Astrocyte of the cerebellum (primary cell): ENCODE results near the gene PLCH2.
"Not testable (repeated sequence)": the region's sequence is repeated elsewhere in the genome, so short reads cannot be mapped to it uniquely, and the experiment has no call there.

Experiments
- DNase-seq: peaks from one replicate; pipeline ENCODE4 v3.0.0-alpha.2; 2011; ENCODE audit warnings: low read depth
- H3K4me3 ChIP-seq: 2 replicates; pipeline ENCODE4 v1.5.1; 2011; ENCODE audit warnings: mild to moderate bottlenecking, low read depth, low read length, moderate library complexity
- in situ Hi-C: cut with HindIII; loops from 2 replicates; pipeline ENCODE4 v1.10.0; 2017; ENCODE audit warnings: low sequenced_read_pairs
- TF ChIP-seq, protein P1 (sequence below): IDR thresholded peaks from 2 replicates; pipeline ENCODE4 v1.5.1; 2012; ENCODE audit warnings: low read length, low read depth, moderate library complexity, mild to moderate bottlenecking; ENCODE audit errors: missing control alignments

Gene PLCH2

DNA sequence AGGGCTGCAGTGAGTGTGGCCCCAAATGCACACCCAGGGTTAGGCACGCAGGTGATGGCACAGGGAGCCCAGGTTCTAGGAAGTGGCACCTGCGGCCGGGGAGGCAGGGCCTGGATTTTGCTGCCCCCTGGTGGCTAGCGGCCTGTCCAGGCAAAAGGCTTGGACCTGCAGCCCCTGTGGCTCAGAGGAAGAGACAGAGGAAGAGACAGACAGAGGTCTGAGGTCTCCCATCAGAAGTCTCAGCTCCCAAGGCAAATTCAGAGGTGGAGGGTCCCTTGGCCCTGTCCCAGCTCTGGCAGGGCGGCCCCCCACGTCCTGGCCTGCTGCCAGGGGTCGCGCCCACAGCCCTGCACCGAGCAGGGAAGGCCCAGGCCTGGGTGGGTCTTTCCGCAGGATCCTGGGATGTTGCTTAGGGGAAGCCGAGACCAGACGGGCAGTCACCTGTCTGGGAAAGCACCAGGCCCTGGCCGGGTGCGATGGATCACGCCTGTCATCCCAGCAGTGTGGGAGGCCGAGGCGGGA, 72.0 kb downstream of the PLCH2 start:
- TF ChIP-seq, protein P1, sequence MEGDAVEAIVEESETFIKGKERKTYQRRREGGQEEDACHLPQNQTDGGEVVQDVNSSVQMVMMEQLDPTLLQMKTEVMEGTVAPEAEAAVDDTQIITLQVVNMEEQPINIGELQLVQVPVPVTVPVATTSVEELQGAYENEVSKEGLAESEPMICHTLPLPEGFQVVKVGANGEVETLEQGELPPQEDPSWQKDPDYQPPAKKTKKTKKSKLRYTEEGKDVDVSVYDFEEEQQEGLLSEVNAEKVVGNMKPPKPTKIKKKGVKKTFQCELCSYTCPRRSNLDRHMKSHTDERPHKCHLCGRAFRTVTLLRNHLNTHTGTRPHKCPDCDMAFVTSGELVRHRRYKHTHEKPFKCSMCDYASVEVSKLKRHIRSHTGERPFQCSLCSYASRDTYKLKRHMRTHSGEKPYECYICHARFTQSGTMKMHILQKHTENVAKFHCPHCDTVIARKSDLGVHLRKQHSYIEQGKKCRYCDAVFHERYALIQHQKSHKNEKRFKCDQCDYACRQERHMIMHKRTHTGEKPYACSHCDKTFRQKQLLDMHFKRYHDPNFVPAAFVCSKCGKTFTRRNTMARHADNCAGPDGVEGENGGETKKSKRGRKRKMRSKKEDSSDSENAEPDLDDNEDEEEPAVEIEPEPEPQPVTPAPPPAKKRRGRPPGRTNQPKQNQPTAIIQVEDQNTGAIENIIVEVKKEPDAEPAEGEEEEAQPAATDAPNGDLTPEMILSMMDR = peak; percentile 95
- in situ Hi-C loops = no loop called here
- no peak overlapping the region for H3K4me3 ChIP-seq
- DNase-seq = no peak

DNA sequence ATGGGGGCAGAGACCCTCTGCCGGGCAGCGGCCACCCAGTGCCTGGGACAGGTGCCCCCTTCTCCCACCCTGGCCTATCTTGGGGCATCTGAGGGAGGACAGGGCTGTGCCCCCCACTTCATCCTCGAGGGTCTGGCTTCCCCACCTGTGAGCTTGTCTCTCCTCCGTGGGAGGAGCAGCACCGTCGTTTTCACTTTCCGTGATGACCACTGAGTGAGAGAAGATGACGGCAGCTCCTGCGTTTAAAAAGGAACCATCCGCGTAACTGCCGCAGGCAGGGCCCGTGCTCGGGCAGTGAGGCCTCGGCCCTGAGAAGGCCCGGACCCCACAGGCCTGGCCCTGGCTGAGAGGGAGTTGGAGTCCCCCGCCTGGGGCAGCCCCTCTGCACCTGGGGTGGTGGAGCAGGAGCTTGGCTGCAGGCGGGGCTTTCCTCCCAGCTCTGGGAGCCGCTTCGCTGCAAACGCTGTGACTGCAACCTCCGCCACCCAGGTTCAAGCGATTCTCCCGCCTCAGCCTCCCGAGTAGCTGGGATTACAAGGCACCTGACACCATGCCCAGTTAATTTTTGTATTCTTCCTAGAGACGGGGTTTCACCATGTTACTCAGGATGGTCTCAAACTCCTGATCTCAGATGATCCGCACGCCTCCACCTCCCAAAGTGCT, 73.4 kb downstream of the PLCH2 start:
- H3K4me3 ChIP-seq, DNase-seq, in situ Hi-C loops: not testable (repeated sequence)

DNA sequence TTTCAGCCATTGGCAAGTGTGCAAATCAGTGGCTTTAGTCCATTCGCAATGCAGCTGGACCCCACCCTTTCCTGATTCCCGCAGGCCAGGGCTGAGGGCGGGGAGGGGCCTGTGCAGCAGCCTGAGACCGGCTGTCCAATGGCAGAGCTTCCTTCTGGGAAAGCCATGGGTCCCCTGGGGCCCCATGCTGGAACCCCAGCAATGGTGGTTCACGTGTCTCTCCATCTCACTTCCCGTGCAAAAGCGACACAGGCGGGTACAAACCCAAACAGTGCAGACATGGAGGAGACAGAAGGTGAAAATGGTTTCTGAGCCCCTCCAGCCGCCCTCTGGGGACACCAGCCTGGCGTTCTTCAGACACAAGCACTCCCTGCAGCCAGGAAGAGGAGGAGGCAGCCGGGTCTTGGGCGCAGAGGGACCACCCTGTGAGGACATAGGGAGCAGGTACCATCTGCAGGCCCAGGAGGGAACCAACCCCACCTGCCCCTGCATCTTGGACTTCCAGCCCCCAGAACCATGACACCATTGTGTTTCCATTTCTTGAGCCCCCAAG, 74.3 kb downstream of the PLCH2 start:
- in situ Hi-C loops = not testable (repeated sequence)

DNA sequence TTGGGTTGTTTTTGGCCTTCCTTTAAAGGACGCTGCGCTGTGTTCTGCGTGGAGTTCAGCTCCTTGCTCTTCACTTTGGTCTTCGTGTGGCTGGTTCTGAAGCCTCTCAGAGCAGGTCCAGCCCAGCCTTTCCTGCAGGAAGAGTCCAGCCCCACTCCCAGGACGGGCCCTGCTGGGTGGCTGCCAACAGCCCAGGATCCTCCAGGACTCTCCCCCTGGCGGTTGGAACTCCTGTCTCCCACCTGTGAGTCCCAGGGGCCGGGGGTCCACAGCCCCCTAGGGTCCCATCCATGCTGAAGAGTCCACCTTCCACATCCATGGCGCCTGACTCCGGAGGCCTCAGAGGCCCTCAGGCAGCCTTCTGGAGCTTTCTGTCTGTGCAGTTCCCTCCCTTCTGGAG, 75.5 kb downstream of the PLCH2 start:
- DNase-seq, H3K4me3 ChIP-seq, in situ Hi-C loops: not testable (repeated sequence)

More for the DNA sequence above, 74.3 kb downstream of the PLCH2 start:
- DNase-seq, H3K4me3 ChIP-seq: not testable (repeated sequence)

DNA sequence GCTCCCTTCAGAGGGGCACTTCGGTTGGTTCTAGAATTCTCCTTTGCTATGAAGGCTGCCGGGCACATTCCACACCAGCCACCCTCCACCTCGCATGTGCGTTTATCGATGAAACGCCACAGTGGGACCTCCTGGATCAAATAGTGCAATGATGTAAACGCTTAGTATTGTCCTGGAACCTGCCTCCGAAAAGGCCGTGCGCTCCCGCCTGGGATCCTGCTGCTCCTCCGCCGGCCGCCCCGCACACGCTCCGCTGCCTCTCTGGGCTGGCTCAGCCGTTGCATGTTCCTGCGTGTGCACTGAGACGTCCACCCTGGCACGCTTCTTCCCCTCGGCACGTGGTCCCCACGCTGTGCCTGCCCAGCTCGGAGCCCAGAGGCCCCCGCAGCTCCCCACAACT, 76.1 kb downstream of the PLCH2 start:
- in situ Hi-C loops = no loop called here
- DNase-seq = no peak
- TF ChIP-seq, protein P1 = no peak
- H3K4me3 ChIP-seq = no peak overlapping the region

DNA sequence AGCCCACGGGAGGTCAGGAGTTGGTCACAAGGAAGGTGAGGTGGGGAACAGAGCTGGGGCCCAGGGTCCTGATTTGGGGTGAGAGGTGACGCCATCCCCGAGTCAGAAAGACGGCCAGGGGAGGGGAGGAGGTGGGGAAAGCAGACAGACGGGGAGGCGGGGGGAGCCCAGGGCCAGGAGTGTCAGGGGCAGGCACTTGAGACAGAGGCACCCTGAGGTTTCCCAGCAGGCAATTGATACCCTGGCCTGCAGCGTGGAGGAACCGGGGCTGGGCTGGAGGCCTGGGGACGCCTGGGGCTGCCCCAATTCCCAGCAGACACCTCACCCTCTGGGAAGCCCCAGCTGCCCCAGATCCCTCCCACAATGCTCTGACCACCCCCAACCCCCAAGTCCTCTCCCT, 77.0 kb downstream of the PLCH2 start:
- in situ Hi-C loops, H3K4me3 ChIP-seq, DNase-seq: not testable (repeated sequence)

DNA sequence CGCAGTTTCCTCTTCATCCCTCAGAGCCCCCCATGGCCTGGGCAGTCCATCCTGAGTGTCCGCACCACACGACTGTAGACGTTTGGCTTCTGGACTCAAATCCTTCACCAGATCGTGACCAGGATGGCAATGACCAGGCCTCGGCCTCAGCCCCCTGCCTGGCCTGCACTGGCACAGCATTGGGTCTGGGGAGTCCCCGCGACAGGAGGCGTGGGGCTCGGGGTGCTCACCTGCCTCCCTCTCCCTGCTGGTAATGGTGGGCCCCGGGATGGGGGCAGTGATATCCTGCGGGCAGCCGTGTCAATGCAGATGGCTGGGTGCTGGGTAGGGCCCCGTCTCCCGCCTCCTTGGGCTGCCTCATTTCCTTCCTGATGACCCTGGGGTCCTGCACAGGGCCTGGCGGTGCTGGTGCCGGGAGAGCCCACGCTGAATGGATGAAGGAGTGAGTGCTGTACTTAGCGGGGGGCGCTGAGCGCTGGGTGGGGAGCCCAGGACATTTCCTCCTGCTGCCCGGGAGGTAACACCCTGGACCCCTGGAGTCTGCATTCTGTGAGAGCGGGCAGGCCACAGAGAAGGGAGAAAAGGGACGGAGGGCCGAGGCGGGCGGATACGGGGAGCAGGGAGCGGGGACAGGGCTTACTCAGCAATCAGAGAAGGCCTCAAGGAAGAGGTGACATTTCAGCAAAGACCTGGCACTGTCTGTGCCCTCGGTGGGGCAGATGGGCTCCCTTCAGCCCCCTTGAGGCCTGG, 78.0 kb downstream of the PLCH2 start:
- no peak for DNase-seq
- TF ChIP-seq, protein P1 = no peak
- H3K4me3 ChIP-seq = no peak overlapping the region
- in situ Hi-C loops = no loop called here

DNA sequence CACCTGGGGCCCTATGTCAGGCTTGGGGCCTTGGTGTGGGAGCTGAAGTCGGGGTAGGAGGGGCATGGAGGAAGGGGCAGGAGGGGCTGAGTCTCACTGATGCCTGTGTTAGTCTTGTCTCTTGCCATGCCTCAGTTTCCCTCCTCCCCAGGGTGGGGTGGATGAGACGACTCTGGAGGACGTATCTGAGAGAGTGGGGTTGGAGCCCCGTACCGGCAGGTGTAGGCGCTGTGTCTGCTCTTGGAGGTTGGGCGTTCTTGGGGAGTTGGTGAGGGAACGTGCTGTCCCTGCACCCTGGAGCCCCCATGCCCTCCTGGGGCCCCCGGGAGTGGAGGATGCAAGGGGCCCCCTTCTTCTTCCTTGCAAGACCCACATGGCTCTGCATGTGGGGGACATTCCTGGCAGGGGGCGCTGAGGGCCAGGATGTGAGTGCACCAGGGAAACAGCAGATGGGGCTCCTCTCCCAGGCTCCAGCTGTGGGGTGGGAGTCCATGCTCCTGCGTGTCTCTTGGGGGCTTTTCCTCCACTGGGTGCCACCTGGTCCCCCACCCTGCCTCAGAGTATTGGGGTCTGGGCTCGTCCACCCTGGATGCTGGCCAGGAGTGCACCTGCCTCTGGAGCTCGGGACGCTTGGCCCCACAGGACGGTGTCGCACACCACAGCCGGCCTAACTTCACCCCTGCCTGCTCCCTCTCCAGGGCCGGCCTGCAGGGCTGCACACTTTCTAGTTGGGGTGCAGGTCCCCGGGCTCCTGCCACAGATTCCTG, 78.7 kb downstream of the PLCH2 start:
- in situ Hi-C loops = no loop called here
- H3K4me3 ChIP-seq = no peak overlapping the region
- TF ChIP-seq, protein P1 = peak; percentile 39
- DNase-seq = no peak
